DND-41 (cell line): Measurements from ENCODE around the gene MZT2A.
"Not testable (repeated sequence)": the region's sequence is repeated elsewhere in the genome, so short reads cannot be mapped to it uniquely, and the experiment has no call there.

Experiments
- ATAC-seq: fragments of 200-7000 bp; cut with Tn5 transposase; 3 replicates; pipeline ENCODE4 v1.9.1; 2021; ENCODE audit warnings: low read depth; ENCODE audit not compliant: insufficient read depth
- DNase-seq: peaks from one replicate; pipeline ENCODE4 v3.0.0-alpha.2; 2020
- H2AFZ ChIP-seq: 2 replicates; pipeline ENCODE4 v1.6.0; 2012; ENCODE audit warnings: low read depth, low read length
- H3K27ac ChIP-seq: 2 replicates; pipeline ENCODE4 v1.5.1; 2012; ENCODE audit warnings: low read length, inconsistent platforms
- H3K27me3 ChIP-seq: fragments of 200-600 bp; sonication (generic); 2 replicates; pipeline ENCODE4 v1.6.0; 2012; ENCODE audit warnings: low read length, mild to moderate bottlenecking, inconsistent platforms; ENCODE audit not compliant: insufficient read depth, poor library complexity
- H3K36me3 ChIP-seq: 2 replicates; pipeline ENCODE4 v1.5.1; 2012; ENCODE audit warnings: low read length, inconsistent platforms; ENCODE audit not compliant: insufficient read depth
- H3K4me1 ChIP-seq: 2 replicates; pipeline ENCODE4 v1.5.1; 2012; ENCODE audit warnings: mild to moderate bottlenecking, low read length; ENCODE audit not compliant: insufficient read depth
- H3K4me2 ChIP-seq: 2 replicates; pipeline ENCODE4 v1.6.0; 2012; ENCODE audit warnings: mild to moderate bottlenecking, moderate library complexity, low read length, inconsistent platforms; ENCODE audit not compliant: insufficient read depth
- H3K4me3 ChIP-seq, 2 experiments: fragments of 200-600 bp in 1 of 2; shearing (Covaris generic) in 1 of 2; 2 replicates each; pipeline ENCODE4 v1.5.1; 2012 to 2016; ENCODE audit warnings: inconsistent platforms in 2 of 2, low read length in 2 of 2, mild to moderate bottlenecking in 2 of 2, low read depth in 1 of 2, moderate library complexity in 1 of 2
- H3K79me2 ChIP-seq: 2 replicates; pipeline ENCODE4 v1.6.0; 2012; ENCODE audit warnings: low read length, inconsistent platforms; ENCODE audit not compliant: insufficient read depth
- H3K9ac ChIP-seq: 2 replicates; pipeline ENCODE4 v1.6.0; 2012; ENCODE audit warnings: low read depth, mild to moderate bottlenecking, inconsistent platforms, low read length, moderate library complexity
- H3K9me3 ChIP-seq: 2 replicates; pipeline ENCODE4 v1.5.1; 2012; ENCODE audit warnings: low read length, moderate library complexity, mild to moderate bottlenecking, inconsistent platforms; ENCODE audit not compliant: insufficient read depth, severe bottlenecking
- H4K20me1 ChIP-seq: 2 replicates; pipeline ENCODE4 v1.6.0; 2012; ENCODE audit warnings: low read length; ENCODE audit not compliant: insufficient read depth
- CTCF ChIP-seq: IDR thresholded peaks from 2 replicates; pipeline ENCODE4 v1.5.1; 2012; ENCODE audit warnings: borderline replicate concordance, low read length, moderate library complexity, mild to moderate bottlenecking; ENCODE audit not compliant: poor library complexity, severe bottlenecking; ENCODE audit errors: extremely low read depth
- EZH2 ChIP-seq: IDR thresholded peaks from 3 replicates; pipeline ENCODE4 v1.6.1; 2012; ENCODE audit warnings: borderline replicate concordance, low read depth, mild to moderate bottlenecking, moderate library complexity, low read length, inconsistent platforms; ENCODE audit not compliant: severe bottlenecking

MZT2A gene

GRCh38 chr2:131516621-131517020 is 24.4 kb upstream of the MZT2A start:
- not testable (repeated sequence) for H3K79me2 ChIP-seq, H3K27me3 ChIP-seq, H3K4me3 ChIP-seq, H2AFZ ChIP-seq, H3K4me2 ChIP-seq, H3K9me3 ChIP-seq, H3K9ac ChIP-seq, H3K27ac ChIP-seq, H3K4me1 ChIP-seq, H4K20me1 ChIP-seq
- DNase-seq, result peak; percentile 26
- ATAC-seq, result peak; percentile 42
- H3K36me3 ChIP-seq, result peaks cover 65% of the 10 kb centered on the region
- TF ChIP-seq CTCF, result peak; percentile 47

- Histone ChIP-seq H3K4me1 (no peaks in the 10 kb centered on the region), H3K27ac (no peak overlapping the region), H2AFZ (no peak overlapping the region), H3K9me3 (no peaks in the 10 kb centered on the region), H3K4me2 (no peak overlapping the region), H3K9ac (no peak overlapping the region), H3K4me3 (no peak overlapping the region), H3K27me3 (no peaks in the 10 kb centered on the region), H3K36me3 (peaks cover 65% of the 10 kb centered on the region), H4K20me1 (peaks cover 3% of the 10 kb centered on the region), H3K79me2 (no peaks in the 10 kb centered on the region)
- TF ChIP-seq EZH2 (no peak), CTCF (no peak)
- ATAC-seq, result no peak
- DNase-seq, result no peak
Measured at GRCh38 chr2:131516011-131516410, 23.8 kb upstream of the MZT2A start.

- H3K4me1 ChIP-seq, H3K27ac ChIP-seq, H3K9ac ChIP-seq, H3K4me2 ChIP-seq, H3K79me2 ChIP-seq, DNase-seq, H2AFZ ChIP-seq, H3K9me3 ChIP-seq, H3K4me3 ChIP-seq, H3K27me3 ChIP-seq, H4K20me1 ChIP-seq, ATAC-seq: not testable (repeated sequence)
- H3K36me3 ChIP-seq, result peaks cover 60% of the 10 kb centered on the region
Measured at GRCh38 chr2:131515235-131515634, 23.0 kb upstream of the MZT2A start.

GRCh38 chr2:131514408-131515166 is 22.4 kb upstream of the MZT2A start:
- H3K27me3 ChIP-seq, H3K27ac ChIP-seq, DNase-seq, H2AFZ ChIP-seq, H3K9ac ChIP-seq, H3K79me2 ChIP-seq, H3K9me3 ChIP-seq, H3K4me2 ChIP-seq, H4K20me1 ChIP-seq, H3K4me1 ChIP-seq, ATAC-seq, H3K4me3 ChIP-seq: not testable (repeated sequence)
- H3K36me3 ChIP-seq, result peaks cover 60% of the 10 kb centered on the region

GRCh38 chr2:131511969-131512870 is 20.0 kb upstream of the MZT2A start:
- not testable (repeated sequence) for H4K20me1 ChIP-seq
- peaks cover 59% of the 10 kb centered on the region for H3K36me3 ChIP-seq

GRCh38 chr2:131511291-131511968 is 19.2 kb upstream of the MZT2A start:
- not testable (repeated sequence) for H4K20me1 ChIP-seq, H3K27ac ChIP-seq, H3K4me2 ChIP-seq, ATAC-seq, DNase-seq, H3K4me3 ChIP-seq, H3K9ac ChIP-seq, H2AFZ ChIP-seq, H3K27me3 ChIP-seq, H3K4me1 ChIP-seq, H3K9me3 ChIP-seq, H3K79me2 ChIP-seq
- H3K36me3 ChIP-seq, result peaks cover 58% of the 10 kb centered on the region

More at GRCh38 chr2:131511969-131512870, 20.0 kb upstream of the MZT2A start:
- not testable (repeated sequence) for H2AFZ ChIP-seq, H3K27me3 ChIP-seq, H3K4me3 ChIP-seq, H3K79me2 ChIP-seq, ATAC-seq, DNase-seq, H3K27ac ChIP-seq, H3K4me2 ChIP-seq, H3K9ac ChIP-seq, H3K4me1 ChIP-seq, H3K9me3 ChIP-seq
